PC-9 (cell line): ENCODE results near the gene EDA.

ENCODE experiments used
- EZH2 ChIP-seq: fragments of 200-600 bp; sonication (generic); IDR thresholded peaks from 2 replicates; pipeline ENCODE4 v1.8.0; 2017; ENCODE audit warnings: antibody characterized with exemption, low read depth
- TF ChIP-seq, protein P1 (sequence below): fragments of 200-600 bp; sonication (generic); conservative IDR thresholded peaks from 2 replicates; pipeline ENCODE4 v1.6.1; 2017; ENCODE audit warnings: mixed run types, antibody characterized with exemption, mild to moderate bottlenecking, moderate library complexity

DNA sequence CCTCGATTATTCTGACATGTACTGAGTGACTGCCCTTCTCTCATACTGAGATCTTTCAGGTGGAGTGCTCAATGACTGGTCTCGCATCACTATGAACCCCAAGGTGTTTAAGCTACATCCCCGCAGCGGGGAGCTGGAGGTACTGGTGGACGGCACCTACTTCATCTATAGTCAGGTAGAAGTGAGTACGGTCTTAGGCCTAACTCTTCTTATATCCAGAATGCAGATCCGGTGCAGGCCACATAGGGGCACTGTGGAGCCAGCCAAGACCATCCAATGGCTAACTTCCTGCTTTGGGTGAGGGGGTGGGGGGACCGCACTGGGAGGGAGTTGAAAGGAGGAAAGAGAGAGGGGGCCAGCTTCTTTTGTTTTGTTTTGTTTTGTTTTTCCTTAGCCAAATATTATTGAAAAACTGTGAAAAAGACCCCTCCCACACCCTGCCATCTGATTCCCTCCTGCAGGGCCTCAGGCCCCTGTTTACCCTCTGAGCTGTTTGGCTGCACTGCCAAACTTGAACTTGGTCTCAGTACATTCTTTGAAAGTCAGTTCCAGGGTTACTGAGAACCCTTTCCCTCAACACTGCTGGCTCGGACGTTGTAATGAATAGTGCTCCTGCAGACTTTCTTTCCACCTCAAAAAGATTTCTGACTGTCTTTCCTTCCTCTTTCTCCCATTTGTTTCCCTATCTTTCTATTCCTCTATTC is 417.6 kb downstream of the EDA start:
- no peak for TF ChIP-seq EZH2
- TF ChIP-seq, protein P1, sequence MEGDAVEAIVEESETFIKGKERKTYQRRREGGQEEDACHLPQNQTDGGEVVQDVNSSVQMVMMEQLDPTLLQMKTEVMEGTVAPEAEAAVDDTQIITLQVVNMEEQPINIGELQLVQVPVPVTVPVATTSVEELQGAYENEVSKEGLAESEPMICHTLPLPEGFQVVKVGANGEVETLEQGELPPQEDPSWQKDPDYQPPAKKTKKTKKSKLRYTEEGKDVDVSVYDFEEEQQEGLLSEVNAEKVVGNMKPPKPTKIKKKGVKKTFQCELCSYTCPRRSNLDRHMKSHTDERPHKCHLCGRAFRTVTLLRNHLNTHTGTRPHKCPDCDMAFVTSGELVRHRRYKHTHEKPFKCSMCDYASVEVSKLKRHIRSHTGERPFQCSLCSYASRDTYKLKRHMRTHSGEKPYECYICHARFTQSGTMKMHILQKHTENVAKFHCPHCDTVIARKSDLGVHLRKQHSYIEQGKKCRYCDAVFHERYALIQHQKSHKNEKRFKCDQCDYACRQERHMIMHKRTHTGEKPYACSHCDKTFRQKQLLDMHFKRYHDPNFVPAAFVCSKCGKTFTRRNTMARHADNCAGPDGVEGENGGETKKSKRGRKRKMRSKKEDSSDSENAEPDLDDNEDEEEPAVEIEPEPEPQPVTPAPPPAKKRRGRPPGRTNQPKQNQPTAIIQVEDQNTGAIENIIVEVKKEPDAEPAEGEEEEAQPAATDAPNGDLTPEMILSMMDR, result peak; percentile 60; the same call in 1 of the 2 replicates
